GM19467 (cell line): ENCODE measurements around the gene STIM1.

Experiments
- ATAC-seq: cut with Tn5 transposase; IDR thresholded peaks from one replicate; pipeline ENCODE4 v1.9.1; 2021; ENCODE audit warnings: mild to moderate bottlenecking, moderate library complexity; ENCODE audit not compliant: unreplicated experiment

The STIM1 gene

GRCh38 chr11:3909901-3910300 is 54.4 kb downstream of the STIM1 start:
- no peak for ATAC-seq

GRCh38 chr11:3911908-3912505 is 56.5 kb downstream of the STIM1 start:
- no peak for ATAC-seq

- ATAC-seq, result no peak
Observed at GRCh38 chr11:3913921-3914320, 58.5 kb downstream of the STIM1 start.

GRCh38 chr11:3914805-3915204 is 59.3 kb downstream of the STIM1 start:
- no peak for ATAC-seq

- no peak for ATAC-seq
Observed at GRCh38 chr11:3916962-3917361, 61.5 kb downstream of the STIM1 start.

GRCh38 chr11:3920148-3920852 is 64.8 kb downstream of the STIM1 start:
- ATAC-seq, result no peak

DNA sequence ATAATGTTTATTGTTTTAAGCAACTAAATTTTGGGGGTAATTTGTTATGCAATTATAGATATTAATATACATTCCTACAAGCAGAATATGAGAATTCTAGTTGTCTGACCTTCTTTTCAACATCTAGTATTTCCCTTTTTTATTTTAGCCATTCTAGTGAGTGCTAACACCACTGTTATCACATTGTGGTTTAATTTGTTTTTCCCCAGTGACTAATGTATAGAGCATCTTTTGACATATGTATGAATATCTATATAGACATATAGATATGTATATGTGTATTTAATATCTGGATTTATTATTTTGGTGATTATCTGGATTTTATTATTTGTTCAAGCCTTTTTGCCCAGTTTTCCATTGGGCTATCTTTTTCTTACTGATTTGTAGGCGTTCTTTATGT is 66.6 kb downstream of the STIM1 start:
- ATAC-seq, result no peak

- no peak for ATAC-seq
Observed at GRCh38 chr11:3925513-3925912, 70.0 kb downstream of the STIM1 start.

DNA sequence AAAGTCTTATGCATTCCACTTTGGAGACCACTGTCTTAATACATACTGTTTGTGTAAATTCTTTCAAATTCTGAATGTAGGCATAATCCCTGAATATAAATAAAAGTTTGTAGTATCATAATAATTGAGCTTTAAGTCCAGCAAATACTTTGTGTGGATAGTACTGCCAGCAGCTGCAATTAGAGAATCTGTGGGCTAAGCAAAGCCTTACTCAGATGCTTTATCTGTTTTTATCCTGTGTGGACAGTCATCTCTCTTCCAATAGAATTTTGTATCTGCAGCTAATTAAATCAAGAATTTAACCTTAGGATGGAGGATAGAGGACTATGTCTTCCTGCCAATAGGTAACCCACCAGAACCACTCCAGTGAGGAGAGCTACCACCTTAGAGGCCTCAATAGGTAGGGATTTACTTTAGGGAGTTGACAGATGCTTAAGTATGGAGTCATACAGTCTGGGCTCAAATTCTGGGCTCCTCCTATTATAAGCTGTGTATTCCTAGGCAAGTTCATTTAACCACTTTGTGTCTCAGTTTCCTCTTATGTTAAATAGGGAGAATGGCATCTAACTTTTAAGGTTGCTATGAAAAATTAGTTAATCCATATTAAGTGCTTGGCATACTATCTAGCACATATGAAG is 71.1 kb downstream of the STIM1 start:
- ATAC-seq, result no peak

DNA sequence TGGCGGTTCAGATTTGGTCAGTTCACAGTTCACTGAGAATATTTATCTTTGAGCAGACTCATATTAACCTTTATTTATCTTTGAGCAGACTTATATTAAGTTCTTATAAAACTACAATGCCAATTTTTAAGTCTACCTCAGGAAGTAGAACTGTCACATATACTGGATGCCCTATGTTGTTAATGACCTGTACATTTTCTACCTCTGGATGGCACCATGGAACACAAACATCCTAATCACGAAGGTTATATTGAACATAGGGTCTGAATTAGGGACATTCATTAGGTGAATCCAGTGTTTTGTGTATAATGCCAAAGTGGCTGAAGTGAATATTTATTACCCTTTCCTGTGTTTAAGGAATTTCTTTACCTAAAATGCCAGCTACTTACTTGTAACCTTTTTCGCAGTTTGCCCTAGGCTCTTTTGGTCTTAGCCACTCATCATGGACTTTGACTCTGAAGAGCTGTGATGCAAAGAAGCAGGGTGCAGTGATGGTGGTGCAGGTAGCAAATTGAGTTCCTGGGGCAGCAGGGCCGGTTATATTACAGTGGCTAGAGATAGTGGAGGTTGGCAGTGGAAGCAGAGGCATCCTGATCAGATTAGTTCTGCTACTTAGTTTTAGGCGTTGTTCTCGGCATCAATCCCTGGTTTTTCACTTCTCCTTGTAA is 71.8 kb downstream of the STIM1 start:
- no peak for ATAC-seq

GRCh38 chr11:3929232-3929631 is 73.8 kb downstream of the STIM1 start:
- no peak for ATAC-seq

DNA sequence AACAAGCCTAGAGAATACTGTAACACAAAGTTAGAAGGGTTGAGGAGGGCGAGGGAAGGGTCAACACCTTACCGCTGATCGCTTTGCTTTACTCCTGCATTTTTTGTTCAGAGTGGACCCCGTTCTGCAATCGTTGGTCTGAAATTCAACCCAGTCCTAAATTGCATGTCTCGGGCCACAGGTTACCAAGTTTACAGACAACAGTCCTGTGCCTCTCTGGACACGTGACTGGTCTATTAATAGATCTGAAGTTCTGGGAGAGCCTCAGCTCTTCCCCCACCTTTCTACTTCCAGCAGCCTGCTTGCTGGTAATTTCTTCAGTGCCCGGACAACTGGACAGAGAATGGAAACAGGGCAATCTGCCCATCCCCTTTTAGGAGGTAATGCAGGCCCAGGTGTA is 74.2 kb downstream of the STIM1 start:
- ATAC-seq, result no peak

- ATAC-seq, result no peak
Observed at GRCh38 chr11:3932698-3933097, 77.2 kb downstream of the STIM1 start.

DNA sequence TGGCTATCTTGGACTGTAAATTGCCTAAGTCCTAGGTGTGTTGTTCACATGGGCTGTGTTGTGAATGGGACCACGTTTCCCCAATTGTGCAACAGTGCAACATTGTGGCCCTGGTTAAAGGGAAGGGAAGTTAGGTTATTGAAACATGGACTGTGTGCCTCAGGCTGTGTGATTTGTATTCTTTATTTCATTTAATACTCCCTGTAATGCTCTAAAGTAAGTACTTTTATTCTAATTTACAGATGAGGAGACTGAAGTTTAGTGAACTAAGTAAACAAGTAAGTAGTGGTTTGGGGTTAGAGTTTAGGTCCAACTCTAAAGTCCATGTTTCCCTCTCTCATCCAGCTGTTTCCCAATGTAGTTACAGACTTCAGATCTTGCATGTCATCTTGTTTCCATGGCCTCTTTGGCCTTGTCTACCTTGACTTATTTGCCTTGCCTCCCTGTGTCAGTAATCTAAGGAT is 77.7 kb downstream of the STIM1 start:
- ATAC-seq, result no peak

DNA sequence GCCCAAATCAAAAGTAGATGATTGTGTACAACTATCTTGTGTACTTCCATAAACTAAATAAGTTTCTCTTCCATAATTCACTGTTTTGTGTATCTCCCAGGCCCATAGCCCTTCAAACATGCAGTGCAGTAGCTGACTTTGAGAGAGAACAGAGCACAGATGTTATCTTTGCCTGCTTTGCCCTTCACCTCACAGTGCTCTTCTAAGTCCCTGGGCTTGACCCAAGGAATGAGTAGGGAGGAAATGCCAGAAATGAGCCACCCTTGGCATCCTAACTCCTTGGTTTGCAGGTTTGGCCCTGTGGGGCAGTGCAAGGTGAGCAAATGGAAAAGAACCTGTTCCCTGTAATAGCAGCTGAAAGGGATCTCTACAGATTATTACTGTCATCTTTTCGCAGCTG is 79.2 kb downstream of the STIM1 start:
- ATAC-seq, result no peak

DNA sequence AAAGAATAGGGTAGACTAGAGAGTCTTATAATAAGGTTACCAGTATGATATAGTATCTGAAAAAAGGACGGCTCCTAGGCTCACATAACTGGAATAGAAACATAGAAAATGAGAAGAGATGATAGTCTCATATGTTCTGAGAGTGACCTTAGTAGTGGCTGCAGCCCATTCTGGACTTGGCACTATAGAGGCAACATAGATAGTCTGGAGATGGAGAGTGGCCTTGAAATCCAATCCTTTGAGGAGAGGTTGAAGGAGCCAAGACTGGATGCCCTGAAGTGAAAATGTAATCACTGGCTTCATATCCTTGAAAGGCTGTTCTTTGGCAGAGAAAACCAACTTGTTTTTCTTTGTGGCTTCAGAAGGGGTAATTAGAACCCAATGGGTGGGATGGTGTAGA is 81.1 kb downstream of the STIM1 start:
- ATAC-seq, result no peak

DNA sequence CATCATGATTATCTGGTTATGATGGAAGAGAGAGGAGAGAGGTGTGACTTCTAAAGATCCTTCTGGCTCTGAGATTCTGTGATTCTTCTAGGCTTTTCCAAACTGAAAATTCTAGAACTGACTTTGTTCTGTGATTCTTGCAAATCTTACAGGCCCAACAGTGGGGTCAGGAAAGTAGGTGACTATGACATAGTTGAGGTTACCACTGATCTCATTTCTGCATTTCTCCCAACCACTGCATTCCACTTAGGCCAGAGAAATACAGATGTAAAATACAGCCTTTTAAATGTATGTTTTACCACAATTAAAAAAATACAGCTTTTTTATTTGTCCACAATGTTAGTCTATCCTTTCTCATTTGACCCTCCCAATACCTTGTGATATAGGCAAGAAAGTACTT is 83.7 kb downstream of the STIM1 start:
- no peak for ATAC-seq

GRCh38 chr11:3939651-3940190 is 84.3 kb downstream of the STIM1 start:
- ATAC-seq, result no peak

GRCh38 chr11:3942160-3942955 is 86.9 kb downstream of the STIM1 start:
- ATAC-seq, result no peak

DNA sequence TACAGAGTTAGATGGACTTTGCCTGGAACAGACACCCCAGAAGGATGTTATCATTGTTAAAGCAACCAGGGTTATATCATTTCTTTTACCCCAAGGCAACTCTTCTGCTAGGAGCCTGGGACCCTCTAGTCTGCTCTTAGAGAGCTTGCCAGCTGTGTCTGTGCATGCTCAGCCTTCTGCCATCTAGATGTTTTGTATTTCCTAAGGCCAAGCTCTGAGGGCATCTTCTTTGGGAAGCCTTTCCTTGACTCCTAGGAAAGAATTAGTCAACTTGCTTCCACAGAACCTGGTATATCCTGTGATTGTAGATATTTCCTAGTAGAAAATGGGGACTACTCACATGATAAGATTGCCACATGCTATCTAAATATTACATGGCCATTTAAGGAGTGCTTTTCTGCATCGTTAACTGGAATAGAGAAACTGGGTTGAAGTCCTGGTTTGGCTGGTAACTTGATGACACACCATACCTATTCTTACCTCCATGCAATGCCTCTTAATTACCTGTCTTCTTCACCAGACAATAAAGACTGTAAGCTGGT is 87.6 kb downstream of the STIM1 start:
- no peak for ATAC-seq
